Neural cell (in vitro differentiated cells): ENCODE measurements around the gene DCAF5. TPM values are rescaled to one million over a fixed set of nuclear protein-coding genes. Genes with fewer than 3 reads are reported as not detected.

ENCODE experiments used
- H2AFZ ChIP-seq: fragments of 200-600, 300-800 bp; sonication (generic), shearing (Covaris generic); 2 replicates; pipeline ENCODE4 v1.6.0; 2014; ENCODE audit warnings: low read depth, mild to moderate bottlenecking, antibody characterized with exemption, low read length, moderate library complexity
- H3F3A ChIP-seq: fragments of 200-600 bp; shearing (Covaris generic); 2 replicates; pipeline ENCODE4 v1.6.1; 2016; ENCODE audit warnings: mild to moderate bottlenecking, moderate library complexity, mixed read lengths, antibody characterized with exemption, low read length; ENCODE audit not compliant: insufficient read depth, poor library complexity, severe bottlenecking
- H3K27ac ChIP-seq: fragments of 200-600, 300-800 bp; sonication (generic), shearing (Covaris generic); 2 replicates; pipeline ENCODE4 v1.5.1; 2014; ENCODE audit warnings: mild to moderate bottlenecking, low read length, moderate library complexity
- H3K27me3 ChIP-seq: fragments of 300-800, 200-600 bp; sonication (generic), shearing (Covaris generic); 2 replicates; pipeline ENCODE4 v1.6.0; 2014; ENCODE audit warnings: mild to moderate bottlenecking, low read depth, low read length, moderate library complexity; ENCODE audit not compliant: insufficient read depth
- H3K36me3 ChIP-seq: fragments of 300-800, 200-600 bp; sonication (generic), shearing (Covaris generic); 2 replicates; pipeline ENCODE4 v1.5.1; 2014; ENCODE audit warnings: mild to moderate bottlenecking, antibody characterized with exemption, low read length, moderate library complexity; ENCODE audit not compliant: insufficient read depth
- H3K4me2 ChIP-seq: fragments of 300-800, 200-600 bp; sonication (generic), shearing (Covaris generic); 2 replicates; pipeline ENCODE4 v1.6.0; 2014; ENCODE audit warnings: mild to moderate bottlenecking, low read length
- H3K4me3 ChIP-seq: fragments of 300-800, 200-600 bp; sonication (generic), shearing (Covaris generic); 2 replicates; pipeline ENCODE4 v1.5.1; 2014; ENCODE audit warnings: mild to moderate bottlenecking, low read length, moderate library complexity
- H3K79me2 ChIP-seq: fragments of 200-600 bp; shearing (Covaris generic); replicated peaks from 2 replicates; pipeline ENCODE4 v1.6.0; 2014; ENCODE audit warnings: mild to moderate bottlenecking, low read length, moderate library complexity; ENCODE audit not compliant: insufficient read depth
- H3K9ac ChIP-seq: fragments of 300-800, 200-600 bp; sonication (generic), shearing (Covaris generic); 2 replicates; pipeline ENCODE4 v1.6.1; 2016; ENCODE audit warnings: mild to moderate bottlenecking, low read length, mixed read lengths
- H3K9me2 ChIP-seq: fragments of 200-600 bp; shearing (Covaris generic); 2 replicates; pipeline ENCODE4 v1.6.1; 2016; ENCODE audit warnings: mild to moderate bottlenecking, low read length, mixed read lengths; ENCODE audit not compliant: insufficient read depth
- H3K9me3 ChIP-seq: fragments of 200-600, 300-800 bp; sonication (generic), shearing (Covaris generic); 2 replicates; pipeline ENCODE4 v1.6.1; 2016; ENCODE audit warnings: mild to moderate bottlenecking, mixed run types, low read length, moderate library complexity, mixed read lengths
- H4K20me1 ChIP-seq: fragments of 200-600 bp; shearing (Covaris generic); 2 replicates; pipeline ENCODE4 v1.6.1; 2016; ENCODE audit warnings: mild to moderate bottlenecking, mixed run types; ENCODE audit not compliant: insufficient read depth
- CTCF ChIP-seq: fragments of 450-650 bp; IDR thresholded peaks from 2 replicates; pipeline ENCODE4 v1.5.1; 2014; ENCODE audit warnings: antibody characterized with exemption, mild to moderate bottlenecking, moderate library complexity; ENCODE audit not compliant: poor library complexity, severe bottlenecking
- EP300 ChIP-seq: fragments of 450-650 bp; conservative IDR thresholded peaks from 2 replicates; pipeline ENCODE4 v1.6.1; 2014; ENCODE audit warnings: antibody characterized with exemption, mild to moderate bottlenecking, moderate library complexity; ENCODE audit not compliant: poor library complexity, severe bottlenecking
- EZH2 ChIP-seq: fragments of 200-600, 300-800 bp; shearing (Covaris generic), sonication (generic); IDR thresholded peaks from 2 replicates; pipeline ENCODE4 v1.6.1; 2014; ENCODE audit warnings: antibody characterized with exemption, low read length, borderline replicate concordance, mild to moderate bottlenecking; ENCODE audit not compliant: insufficient read depth, poor library complexity, severe bottlenecking
- MXI1 ChIP-seq: fragments of 450-650 bp; conservative IDR thresholded peaks from 2 replicates; pipeline ENCODE4 v1.6.1; 2014; ENCODE audit warnings: antibody characterized with exemption, mild to moderate bottlenecking; ENCODE audit not compliant: poor library complexity, severe bottlenecking
- POLR2AphosphoS5 ChIP-seq: IDR thresholded peaks from 2 replicates; pipeline ENCODE4 v1.6.1; 2012
- RAD21 ChIP-seq: fragments of 450-650 bp; conservative IDR thresholded peaks from 2 replicates; pipeline ENCODE4 v1.6.1; 2014; ENCODE audit warnings: antibody characterized with exemption, mild to moderate bottlenecking, moderate library complexity
- REST ChIP-seq: IDR thresholded peaks from 2 replicates; pipeline ENCODE4 v1.6.1; 2012; ENCODE audit warnings: borderline replicate concordance
- SMC3 ChIP-seq: fragments of 450-650 bp; conservative IDR thresholded peaks from 2 replicates; pipeline ENCODE4 v1.6.1; 2014; ENCODE audit warnings: antibody characterized with exemption, mild to moderate bottlenecking, moderate library complexity; ENCODE audit not compliant: poor library complexity
- TAF1 ChIP-seq: IDR thresholded peaks from 2 replicates; pipeline ENCODE4 v1.6.1; 2012; ENCODE audit warnings: low read depth
- polyA plus RNA-seq: library from polyadenylated mRNA; depleted of rRNA; stranded (reverse); fragments of >200 nt; gene quantifications from 2 replicates; pipeline ENCODE4 v1.2.3, GENCODE V29; 2014

DCAF5 gene
- polyA plus RNA-seq, 1 donor from 2014 or later, result 33.5 TPM

GRCh38 chr14:69055999-69056788 is 96.7 kb downstream of the DCAF5 start:
- H4K20me1 ChIP-seq, result no peaks in the 10 kb centered on the region
- TF ChIP-seq TAF1 (no peak), SMC3 (peak; percentile 55), RAD21 (peak; percentile 36), POLR2AphosphoS5 (peak; percentile 57), EZH2 (no peak), MXI1 (peak; percentile 44), CTCF (peak; percentile 62), REST (peak; percentile 38), EP300 (peak; percentile 92)
- H3K36me3 ChIP-seq, result no peaks in the 10 kb centered on the region
- peak overlapping the region; percentile 34 for H3K9ac ChIP-seq
- H3K9me3 ChIP-seq, result no peaks in the 10 kb centered on the region
- H3K4me3 ChIP-seq, result peak overlapping the region; percentile 54
- H3K27ac ChIP-seq, result peak overlapping the region; percentile 94
- no peaks in the 10 kb centered on the region for H3F3A ChIP-seq
- H3K4me2 ChIP-seq, result peak overlapping the region; percentile 43
- H3K9me2 ChIP-seq, result no peaks in the 10 kb centered on the region
- H2AFZ ChIP-seq, result no peak overlapping the region
- H3K79me2 ChIP-seq, result no peaks in the 10 kb centered on the region
- no peaks in the 10 kb centered on the region for H3K27me3 ChIP-seq

GRCh38 chr14:69055125-69055524 is 97.8 kb downstream of the DCAF5 start:
- Histone ChIP-seq H3K9ac (no peak overlapping the region), H3K4me3 (no peak overlapping the region), H3K27me3 (no peaks in the 10 kb centered on the region), H3K4me2 (no peak overlapping the region), H4K20me1 (no peaks in the 10 kb centered on the region), H3K9me2 (no peaks in the 10 kb centered on the region), H3K27ac (peak overlapping the region; percentile 94), H3F3A (peaks cover 2% of the 10 kb centered on the region), H2AFZ (no peak overlapping the region), H3K79me2 (no peaks in the 10 kb centered on the region), H3K9me3 (no peaks in the 10 kb centered on the region), H3K36me3 (no peaks in the 10 kb centered on the region)
- TF ChIP-seq CTCF (no peak), EP300 (no peak), EZH2 (no peak), REST (no peak), MXI1 (no peak), POLR2AphosphoS5 (no peak), RAD21 (no peak), SMC3 (no peak), TAF1 (no peak)
